Cardiac muscle cell (in vitro differentiated cells and primary cell): Measurements from ENCODE around the gene HOXC10. TPM values are rescaled to one million over a fixed set of nuclear protein-coding genes. Genes with fewer than 3 reads are reported as not detected.

ENCODE experiments used
- DNase-seq, 2 donors: peaks; one replicate each; pipeline versions ENCODE4 v3.0.0 to v3.0.0-alpha.2; 2010 to 2017; ENCODE audit warnings: low read depth in 1 of 2, low spot score in 1 of 2
- H3K27ac ChIP-seq: fragments of 200-600 bp; sonication (generic); 2 replicates; pipeline ENCODE4 v1.5.1; 2016
- H3K27me3 ChIP-seq: fragments of 200-600 bp; sonication (generic); 2 replicates; pipeline ENCODE4 v1.6.0; 2016; ENCODE audit warnings: control low read depth
- H3K36me3 ChIP-seq: fragments of 200-600 bp; sonication (generic); 2 replicates; pipeline ENCODE4 v1.5.1; 2016; ENCODE audit warnings: control low read depth
- H3K4me1 ChIP-seq: fragments of 200-600 bp; sonication (generic); 2 replicates; pipeline ENCODE4 v1.8.1; 2017; ENCODE audit warnings: low read depth, mild to moderate bottlenecking, mixed run types
- H3K4me3 ChIP-seq: fragments of 200-600 bp; sonication (generic); 2 replicates; pipeline ENCODE4 v1.5.1; 2016; ENCODE audit warnings: mild to moderate bottlenecking
- H3K9me3 ChIP-seq: fragments of 200-600 bp; sonication (generic); 2 replicates; pipeline ENCODE4 v1.5.1; 2017; ENCODE audit warnings: low read depth, mild to moderate bottlenecking, control low read depth
- polyA plus RNA-seq: library from polyadenylated mRNA; unstranded; fragments of >200 nt; fragmentation: Nextera tagmentation; extraction: Ambion mirVana; gene quantifications from 2 replicates; pipeline ENCODE4 v1.2.1, GENCODE V29; 2016
- total RNA-seq: library from RNA; depleted of rRNA; stranded (reverse); fragments of >200 nt; gene quantifications from 2 replicates; pipeline ENCODE4 v1.2.3, GENCODE V29; 2016
- TF ChIP-seq, protein P1 (sequence below): IDR thresholded peaks from 2 replicates; pipeline ENCODE4 v1.5.1; 2012; ENCODE audit warnings: low read depth, mild to moderate bottlenecking, low read length

The HOXC10 gene
- total and polyA plus RNA-seq, 2 experiments from 2014 or later: not detected

DNA sequence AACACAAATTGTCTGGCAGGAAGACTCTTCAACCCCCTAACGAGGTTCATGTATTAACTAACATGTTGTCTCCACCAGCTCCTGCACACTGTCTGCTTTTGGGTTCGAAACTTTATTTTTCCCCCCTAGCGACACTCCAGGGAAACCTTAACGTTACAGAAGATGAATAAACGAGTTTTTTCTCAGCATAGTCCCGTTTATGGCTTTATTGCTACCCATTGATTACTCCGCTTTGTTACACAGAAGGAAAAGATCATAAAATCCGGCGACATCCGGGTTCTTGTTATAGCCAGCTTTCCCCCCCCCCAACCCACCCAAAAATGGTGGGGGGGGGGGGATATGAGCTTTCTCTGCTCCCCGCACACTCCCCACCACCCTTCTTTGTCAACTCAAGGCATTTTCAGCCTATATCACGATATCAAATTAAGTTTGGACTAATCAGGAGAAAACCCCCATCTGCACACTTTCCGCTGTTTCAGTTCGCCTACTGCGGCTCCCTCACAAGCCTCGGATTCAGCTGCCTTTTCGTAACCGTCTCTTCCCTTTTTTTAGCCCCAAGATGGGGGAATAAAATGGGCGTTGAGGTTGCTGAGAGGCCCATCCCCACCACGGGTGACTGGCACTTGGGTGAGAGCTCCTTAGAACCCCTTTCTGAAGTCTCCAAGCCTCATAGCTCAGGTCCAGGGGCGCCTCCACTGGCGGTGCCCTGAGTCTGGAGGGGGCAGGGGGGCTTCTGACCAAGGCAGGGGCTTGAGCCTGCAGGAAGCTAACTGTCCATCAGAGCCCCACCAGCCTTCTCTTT is 41.9 kb downstream of the HOXC10 start:
- Histone ChIP-seq H3K4me3 (no peak overlapping the region), H3K4me1 (no peaks in the 10 kb centered on the region), H3K36me3 (no peaks in the 10 kb centered on the region), H3K27me3 (peaks cover 100% of the 10 kb centered on the region), H3K27ac (no peak overlapping the region), H3K9me3 (no peaks in the 10 kb centered on the region)
- TF ChIP-seq, protein P1, sequence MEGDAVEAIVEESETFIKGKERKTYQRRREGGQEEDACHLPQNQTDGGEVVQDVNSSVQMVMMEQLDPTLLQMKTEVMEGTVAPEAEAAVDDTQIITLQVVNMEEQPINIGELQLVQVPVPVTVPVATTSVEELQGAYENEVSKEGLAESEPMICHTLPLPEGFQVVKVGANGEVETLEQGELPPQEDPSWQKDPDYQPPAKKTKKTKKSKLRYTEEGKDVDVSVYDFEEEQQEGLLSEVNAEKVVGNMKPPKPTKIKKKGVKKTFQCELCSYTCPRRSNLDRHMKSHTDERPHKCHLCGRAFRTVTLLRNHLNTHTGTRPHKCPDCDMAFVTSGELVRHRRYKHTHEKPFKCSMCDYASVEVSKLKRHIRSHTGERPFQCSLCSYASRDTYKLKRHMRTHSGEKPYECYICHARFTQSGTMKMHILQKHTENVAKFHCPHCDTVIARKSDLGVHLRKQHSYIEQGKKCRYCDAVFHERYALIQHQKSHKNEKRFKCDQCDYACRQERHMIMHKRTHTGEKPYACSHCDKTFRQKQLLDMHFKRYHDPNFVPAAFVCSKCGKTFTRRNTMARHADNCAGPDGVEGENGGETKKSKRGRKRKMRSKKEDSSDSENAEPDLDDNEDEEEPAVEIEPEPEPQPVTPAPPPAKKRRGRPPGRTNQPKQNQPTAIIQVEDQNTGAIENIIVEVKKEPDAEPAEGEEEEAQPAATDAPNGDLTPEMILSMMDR: no peak
- no peak for DNase-seq

DNA sequence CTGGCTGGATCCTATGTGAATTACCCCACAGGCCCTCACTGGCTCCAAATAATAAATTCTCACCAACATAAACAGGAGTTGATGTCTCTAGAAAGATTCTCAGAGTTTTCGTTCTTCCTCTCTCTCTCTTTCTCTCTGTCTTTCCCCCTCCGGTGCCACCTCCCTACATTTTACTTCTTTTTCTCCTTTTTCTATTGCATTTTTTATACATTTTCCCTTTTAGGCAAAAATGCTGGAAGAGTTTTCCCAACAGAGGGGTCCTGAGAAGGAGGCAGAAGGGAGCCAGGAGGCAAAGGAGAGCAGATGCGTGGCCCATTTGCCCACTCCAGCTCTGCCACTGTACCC is 42.5 kb downstream of the HOXC10 start:
- TF ChIP-seq, protein P1: no peak
- DNase-seq: no peak
- Histone ChIP-seq H3K36me3 (no peaks in the 10 kb centered on the region), H3K9me3 (no peaks in the 10 kb centered on the region), H3K4me3 (no peak overlapping the region), H3K27ac (no peak overlapping the region), H3K27me3 (peaks cover 100% of the 10 kb centered on the region), H3K4me1 (no peaks in the 10 kb centered on the region)

DNA sequence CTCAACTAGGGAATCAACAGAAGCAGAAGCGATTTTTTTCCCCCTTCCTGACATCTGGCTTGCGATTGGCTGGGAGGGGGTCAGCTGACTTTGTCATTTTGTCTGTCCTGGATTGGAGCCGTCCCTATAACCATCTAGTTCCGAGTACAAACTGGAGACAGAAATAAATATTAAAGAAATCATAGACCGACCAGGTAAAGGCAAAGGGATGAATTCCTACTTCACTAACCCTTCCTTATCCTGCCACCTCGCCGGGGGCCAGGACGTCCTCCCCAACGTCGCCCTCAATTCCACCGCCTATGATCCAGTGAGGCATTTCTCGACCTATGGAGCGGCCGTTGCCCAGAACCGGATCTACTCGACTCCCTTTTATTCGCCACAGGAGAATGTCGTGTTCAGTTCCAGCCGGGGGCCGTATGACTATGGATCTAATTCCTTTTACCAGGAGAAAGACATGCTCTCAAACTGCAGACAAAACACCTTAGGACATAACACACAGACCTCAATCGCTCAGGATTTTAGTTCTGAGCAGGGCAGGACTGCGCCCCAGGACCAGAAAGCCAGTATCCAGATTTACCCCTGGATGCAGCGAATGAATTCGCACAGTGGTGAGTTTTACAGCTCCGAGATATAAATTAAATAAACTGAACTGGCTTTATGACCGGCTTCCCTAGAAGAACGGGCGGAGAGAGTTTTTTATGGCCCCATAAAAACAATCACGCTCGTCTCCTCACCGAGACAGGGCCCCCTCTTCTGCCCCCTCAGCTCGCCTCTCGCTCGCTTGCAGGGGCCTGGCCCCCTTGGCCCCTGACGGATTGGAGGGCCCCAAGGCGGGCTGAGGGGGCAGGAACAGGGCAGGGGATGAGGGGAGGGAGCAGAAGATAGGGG is 43.6 kb downstream of the HOXC10 start, which contains the start of gene HOXC6:
TSS of gene HOXC6 (plus strand) at position 127 of the 888 bp plus-strand sequence. CDS start at position 209, 82 bp downstream.
- Histone ChIP-seq H3K27ac (no peak within 1 kb of the TSS), H3K27me3 (peaks cover 100% of the 10 kb centered on the region), H3K9me3 (no peaks in the 10 kb centered on the region), H3K4me3 (no peak within 1 kb of the TSS), H3K4me1 (peaks cover 2% of the 10 kb centered on the region), H3K36me3 (no peaks in the 10 kb centered on the region)
- DNase-seq: no peak
- TF ChIP-seq, protein P1: no peak

DNA sequence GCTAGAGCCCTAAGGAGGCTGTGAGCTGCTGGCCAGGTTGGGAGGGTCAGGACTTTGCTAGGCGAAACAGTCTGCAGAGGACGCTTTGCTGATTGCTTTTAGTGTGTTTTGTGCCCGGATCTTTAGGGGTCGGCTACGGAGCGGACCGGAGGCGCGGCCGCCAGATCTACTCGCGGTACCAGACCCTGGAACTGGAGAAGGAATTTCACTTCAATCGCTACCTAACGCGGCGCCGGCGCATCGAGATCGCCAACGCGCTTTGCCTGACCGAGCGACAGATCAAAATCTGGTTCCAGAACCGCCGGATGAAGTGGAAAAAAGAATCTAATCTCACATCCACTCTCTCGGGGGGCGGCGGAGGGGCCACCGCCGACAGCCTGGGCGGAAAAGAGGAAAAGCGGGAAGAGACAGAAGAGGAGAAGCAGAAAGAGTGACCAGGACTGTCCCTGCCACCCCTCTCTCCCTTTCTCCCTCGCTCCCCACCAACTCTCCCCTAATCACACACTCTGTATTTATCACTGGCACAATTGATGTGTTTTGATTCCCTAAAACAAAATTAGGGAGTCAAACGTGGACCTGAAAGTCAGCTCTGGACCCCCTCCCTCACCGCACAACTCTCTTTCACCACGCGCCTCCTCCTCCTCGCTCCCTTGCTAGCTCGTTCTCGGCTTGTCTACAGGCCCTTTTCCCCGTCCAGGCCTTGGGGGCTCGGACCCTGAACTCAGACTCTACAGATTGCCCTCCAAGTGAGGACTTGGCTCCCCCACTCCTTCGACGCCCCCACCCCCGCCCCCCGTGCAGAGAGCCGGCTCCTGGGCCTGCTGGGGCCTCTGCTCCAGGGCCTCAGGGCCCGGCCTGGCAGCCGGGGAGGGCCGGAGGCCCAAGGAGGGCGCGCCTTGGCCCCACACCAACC is 44.8 kb downstream of the HOXC10 start:
- H3K4me1 ChIP-seq: peaks cover 4% of the 10 kb centered on the region
- H3K9me3 ChIP-seq: no peaks in the 10 kb centered on the region
- TF ChIP-seq, protein P1: no peak
- DNase-seq: no peak
- H3K36me3 ChIP-seq: no peaks in the 10 kb centered on the region
- H3K27me3 ChIP-seq: peaks cover 100% of the 10 kb centered on the region
- no peak overlapping the region for H3K4me3 ChIP-seq
- H3K27ac ChIP-seq: no peak overlapping the region

DNA sequence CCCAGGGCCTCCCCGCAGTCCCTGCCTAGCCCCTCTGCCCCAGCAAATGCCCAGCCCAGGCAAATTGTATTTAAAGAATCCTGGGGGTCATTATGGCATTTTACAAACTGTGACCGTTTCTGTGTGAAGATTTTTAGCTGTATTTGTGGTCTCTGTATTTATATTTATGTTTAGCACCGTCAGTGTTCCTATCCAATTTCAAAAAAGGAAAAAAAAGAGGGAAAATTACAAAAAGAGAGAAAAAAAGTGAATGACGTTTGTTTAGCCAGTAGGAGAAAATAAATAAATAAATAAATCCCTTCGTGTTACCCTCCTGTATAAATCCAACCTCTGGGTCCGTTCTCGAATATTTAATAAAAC is 45.5 kb downstream of the HOXC10 start:
- Histone ChIP-seq H3K4me1 (peaks cover 4% of the 10 kb centered on the region), H3K4me3 (no peak overlapping the region), H3K36me3 (no peaks in the 10 kb centered on the region), H3K27ac (no peak overlapping the region), H3K9me3 (no peaks in the 10 kb centered on the region), H3K27me3 (peaks cover 100% of the 10 kb centered on the region)
- no peak for DNase-seq
- TF ChIP-seq, protein P1: no peak
